ENCODE data around the gene ADORA2B.

DNA sequence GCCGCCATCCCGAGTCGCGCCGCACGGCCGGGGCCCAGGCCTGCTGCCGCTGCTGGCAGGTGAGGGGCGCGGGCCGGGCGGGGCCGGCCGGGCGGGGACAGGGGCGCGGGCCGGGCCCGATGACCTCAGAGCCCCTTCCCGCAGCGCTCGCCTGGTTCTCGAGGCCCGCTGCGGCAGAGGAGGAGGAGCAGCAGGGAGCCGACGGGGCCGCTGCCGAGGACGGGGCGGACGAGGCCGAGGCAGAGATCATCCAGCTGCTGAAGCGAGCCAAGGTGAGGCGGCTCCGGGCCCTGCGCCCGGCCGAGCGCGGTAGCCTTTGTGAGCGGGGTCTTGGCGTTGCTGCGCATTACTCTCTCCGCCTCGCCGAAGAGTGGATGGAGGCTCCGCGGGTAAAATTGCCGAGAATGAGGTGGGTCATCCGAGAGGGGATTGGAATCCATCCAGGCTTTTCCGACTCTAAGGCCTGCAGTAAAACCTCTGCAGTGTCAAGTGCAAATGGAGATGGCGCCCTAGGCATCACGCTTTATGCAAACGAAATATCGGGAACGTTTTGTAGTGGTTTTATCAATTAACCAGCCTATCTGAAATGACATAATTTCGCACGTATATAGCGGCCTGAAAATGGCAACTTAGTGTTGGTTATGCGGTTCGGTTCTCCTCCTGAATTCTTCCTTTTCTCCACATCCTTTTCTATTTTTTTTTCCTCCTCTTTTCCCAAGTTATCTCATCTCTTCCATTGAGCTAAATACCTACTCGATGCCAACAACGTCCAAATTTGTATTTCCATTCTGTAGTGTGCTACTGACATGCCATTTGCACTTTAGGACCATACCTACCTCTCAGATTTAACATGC, 55.3 kb downstream of the ADORA2B start:
- no peak for TF ChIP-seq EGR1 (IDR thresholded peaks at IDR 0.05)
- TF ChIP-seq TAF1 (IDR thresholded peaks at IDR 0.05; ENCODE audit: low read depth) = no peak
- TF ChIP-seq RAD21 (IDR thresholded peaks at IDR 0.05; ENCODE audit: low read depth) = no peak
- TF ChIP-seq MAX (IDR thresholded peaks at IDR 0.05) = no peak
- TF ChIP-seq REST (IDR thresholded peaks at IDR 0.05; ENCODE audit: low read depth) = no peak
- no peak for TF ChIP-seq EP300 (IDR thresholded peaks at IDR 0.05; ENCODE audit: borderline replicate concordance)
- no peak for TF ChIP-seq CREB1 (IDR thresholded peaks at IDR 0.05; ENCODE audit: low read depth)

Data from Ishikawa (cell line).